Measurements from ENCODE around the gene SIX1.

Gene SIX1

DNA sequence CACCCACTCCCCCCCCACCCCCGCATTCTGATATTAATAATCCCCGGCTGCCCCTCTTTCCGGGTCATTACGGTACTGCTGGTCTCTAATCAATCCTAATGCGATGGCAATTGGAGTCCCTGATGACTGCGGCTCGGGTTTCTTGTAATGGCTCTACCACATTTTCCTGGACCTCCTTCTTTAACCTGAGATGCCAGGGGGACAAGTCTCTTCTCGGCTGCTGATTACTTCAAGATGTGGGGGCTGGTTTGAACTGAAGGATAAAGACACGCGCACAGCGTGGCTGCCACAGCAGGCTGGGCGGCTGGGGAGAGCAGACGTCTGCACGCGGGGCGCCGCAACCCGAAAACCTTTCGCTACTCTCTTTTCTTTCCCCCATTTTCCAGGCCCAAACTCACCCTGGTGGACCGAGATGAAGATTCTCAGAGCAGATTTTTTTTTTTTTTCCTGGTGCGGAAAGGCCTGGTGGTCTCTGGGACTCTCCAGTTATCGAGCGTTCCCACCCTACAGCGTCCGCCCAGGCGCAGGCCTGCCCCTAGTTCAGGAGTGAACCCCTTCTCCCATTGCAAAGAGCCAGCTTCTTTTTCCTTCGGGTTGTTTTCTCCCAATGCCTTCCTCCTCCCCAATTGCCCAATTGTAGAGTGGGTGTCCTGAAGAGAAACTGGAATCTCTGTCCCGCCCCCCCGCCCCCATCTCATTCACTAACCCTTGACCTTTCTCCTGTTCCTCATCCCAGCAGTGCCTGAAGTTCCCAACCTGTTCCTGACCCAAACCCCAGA, 6.0 kb upstream of the SIX1 start:
- DNase-seq (ENCODE audit: low read depth), result no peak

DNA sequence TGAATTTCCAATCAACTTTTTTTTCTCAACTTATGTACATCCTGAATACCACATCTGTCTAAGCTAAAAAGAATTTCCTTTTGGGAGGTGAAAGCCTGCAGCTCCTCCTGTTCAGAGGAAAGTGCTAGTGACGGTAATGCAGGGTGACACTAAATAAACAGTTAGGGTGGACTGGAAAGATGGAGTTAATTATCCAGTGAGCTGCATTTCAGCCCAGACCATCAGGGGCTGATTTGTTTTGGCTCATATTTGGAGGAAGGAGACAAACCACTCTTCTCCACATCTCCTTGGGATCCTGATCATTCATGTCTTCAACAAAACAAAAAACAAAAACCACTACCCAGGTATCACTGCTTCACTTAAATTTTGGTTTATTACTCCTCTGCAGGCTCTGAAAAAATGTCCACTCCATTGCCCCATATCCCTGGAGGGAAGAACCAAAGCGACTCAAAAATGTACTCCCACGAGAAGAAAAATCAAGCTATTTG, 5.1 kb upstream of the SIX1 start:
- DNase-seq (ENCODE audit: low read depth), result no peak

DNA sequence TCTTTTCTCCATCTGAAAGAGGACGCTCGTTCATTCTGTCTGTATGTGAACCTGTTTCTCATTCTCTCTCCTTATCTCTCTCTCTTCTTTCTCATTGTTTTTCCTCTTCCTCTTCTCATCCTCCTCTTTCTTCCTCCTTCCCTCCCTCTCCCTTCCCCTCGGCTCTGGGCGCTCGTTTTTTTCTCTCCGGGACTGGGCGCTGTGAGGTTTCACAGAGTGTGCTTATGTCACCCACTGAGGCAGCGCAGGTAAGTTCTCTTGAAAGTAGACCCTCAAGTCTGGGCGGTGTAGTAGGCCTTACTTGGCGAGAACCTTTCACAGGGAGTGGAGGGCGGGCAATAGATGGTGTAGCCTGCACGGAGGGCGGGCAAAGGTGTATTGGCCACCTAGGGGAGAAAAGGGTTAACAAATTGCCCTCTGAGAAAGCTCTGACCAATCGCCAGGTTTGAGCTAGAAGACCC, 4.5 kb upstream of the SIX1 start:
- no peak for DNase-seq (ENCODE audit: low read depth)

DNA sequence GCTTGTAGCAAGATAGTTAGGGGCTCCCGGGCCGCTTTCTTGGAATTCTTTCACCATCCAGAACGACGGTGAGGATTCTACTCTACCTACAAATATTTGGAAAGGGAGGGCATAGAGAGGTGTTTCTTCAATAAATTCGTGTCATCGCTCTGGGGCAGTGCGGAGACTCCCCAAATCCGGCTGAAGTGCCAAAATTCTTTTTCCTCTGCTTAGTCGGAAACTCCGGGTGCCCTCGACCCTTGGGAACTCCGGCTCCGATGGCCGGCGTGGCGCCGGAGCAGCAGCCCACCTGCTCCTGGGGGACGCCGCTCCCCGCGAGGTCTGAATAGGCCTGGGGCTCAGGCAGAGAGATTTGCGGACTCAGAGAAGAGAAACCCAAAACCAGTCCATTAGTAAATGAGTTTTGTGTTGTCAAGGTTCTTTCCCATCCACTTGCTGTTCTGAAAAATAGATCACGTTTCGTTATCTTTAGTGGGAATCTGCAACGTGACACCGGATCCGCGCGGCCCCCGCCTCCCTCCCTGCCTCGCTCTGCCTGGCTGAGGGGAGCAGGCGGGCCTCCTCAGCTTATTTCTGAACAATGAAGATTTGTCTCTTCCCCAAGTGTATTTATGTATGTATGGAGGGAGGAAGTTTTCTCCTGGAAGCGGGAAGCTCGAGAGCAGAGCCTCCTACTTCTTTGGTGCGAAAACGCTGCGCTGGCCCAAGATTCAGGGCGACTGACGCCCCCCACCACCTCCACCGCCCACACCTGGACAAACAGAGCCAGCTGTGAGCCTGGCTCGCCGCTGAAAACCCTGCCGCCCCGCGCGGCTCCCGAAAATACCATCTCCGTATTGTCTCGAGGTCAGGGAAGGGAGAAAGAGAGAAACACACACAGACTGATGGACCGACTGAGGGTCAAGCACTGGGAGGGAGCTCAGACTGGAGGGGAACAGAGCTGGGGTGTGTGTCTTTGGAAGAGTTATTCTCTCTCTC, 3.7 kb upstream of the SIX1 start:
- DNase-seq (ENCODE audit: low read depth), result no peak

DNA sequence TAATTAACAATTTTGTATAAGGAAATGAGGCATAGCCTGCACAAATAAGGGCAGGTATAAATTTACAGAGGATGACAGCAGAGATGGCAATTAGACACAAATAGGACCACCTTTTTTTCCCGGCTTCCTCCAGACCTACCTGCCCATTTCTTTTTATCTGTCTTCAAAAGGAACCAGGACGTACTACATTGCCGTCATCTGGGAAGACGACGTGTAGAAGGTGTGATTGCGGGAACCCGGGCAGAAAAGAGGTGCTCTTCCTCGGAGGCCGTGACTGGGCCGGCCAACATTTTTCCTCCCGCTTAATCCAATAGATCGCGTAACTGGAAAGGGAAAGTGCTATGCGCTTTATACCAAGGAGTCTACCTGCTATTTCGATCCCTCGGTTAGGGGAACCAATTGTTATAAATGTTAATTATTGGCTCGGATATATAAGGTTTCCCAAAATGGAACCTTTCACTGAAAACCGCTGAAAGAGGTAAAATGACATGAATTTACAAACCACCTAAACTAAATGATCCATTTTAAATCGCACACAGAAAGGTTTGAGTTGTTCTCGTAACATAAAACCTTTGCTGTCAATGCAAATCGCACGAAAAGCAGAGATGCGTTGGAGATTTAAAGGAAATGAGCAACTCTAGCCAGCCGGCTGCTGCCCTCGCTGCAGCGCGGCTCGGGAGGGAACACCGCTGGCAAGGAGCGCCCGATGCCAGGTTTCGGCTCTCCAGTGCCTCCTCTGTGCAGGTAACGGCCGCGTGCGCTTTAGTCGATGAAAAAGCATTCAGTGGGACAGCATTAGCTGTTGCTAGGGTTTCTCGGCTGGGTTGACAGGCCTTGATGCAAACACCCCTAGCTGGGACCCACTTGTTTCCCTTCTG, 2.8 kb upstream of the SIX1 start:
- no peak for DNase-seq (ENCODE audit: low read depth)

DNA sequence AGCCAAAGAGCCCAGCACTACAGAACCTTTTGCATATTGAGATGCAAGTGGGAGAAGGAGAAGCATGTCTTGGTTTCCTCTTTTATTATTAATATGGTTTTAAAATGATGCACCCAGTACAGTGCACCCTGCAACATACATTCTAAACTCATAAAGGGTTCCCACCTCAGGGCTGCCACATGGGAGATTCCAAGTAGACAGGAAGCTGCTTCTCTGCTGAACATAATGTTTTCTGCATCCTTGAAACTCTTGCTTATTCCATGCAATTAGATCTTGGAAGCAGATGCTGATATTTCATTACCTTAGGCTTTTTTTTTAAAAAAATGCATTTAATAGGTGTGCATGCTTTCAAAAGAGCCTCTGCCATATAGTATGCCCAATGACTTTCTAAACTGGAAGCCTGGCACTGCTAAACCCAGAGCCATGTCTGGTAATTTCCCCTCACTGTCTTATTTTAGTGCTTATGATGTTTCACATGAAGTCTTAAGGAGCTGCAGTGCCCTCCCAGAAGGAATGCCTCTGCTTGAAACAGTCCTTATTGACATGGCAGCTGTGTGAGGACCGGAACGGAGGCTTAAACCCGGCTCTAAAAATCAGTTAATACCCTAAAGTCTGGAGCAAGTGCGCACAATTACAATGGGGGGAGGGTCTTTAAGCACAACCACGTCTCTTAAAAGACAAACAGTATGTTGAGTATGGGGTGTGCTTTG, 2.0 kb upstream of the SIX1 start:
- DNase-seq (ENCODE audit: low read depth), result no peak

DNA sequence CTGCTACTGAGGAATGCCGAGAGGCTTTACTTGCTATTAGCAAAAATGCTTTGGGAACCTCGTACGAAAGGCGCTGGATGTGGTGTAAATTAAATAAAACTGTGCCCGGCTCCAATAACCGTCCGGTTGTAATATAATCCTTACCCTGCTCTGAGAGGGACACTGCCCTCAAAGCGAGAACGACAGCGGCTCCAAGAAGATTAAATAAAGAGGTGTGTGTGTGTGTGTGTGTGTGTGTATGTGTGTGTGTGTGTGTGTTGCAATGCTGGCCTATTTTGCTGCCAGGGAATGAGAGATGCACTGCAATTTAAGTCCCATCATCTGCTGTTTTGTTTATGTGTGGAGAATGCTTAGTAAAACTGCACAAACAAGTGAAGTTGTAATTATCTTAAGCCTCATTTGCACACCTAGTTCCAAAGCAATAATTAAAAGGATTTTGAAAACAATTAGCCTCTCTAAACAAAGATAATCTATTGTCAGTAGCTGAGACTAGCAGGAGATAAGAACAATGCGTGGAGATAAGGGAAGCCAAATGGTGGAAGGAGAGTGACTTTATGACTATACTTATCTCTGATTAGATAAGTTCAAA, 1.2 kb upstream of the SIX1 start:
- no peak for DNase-seq (ENCODE audit: low read depth)

DNA sequence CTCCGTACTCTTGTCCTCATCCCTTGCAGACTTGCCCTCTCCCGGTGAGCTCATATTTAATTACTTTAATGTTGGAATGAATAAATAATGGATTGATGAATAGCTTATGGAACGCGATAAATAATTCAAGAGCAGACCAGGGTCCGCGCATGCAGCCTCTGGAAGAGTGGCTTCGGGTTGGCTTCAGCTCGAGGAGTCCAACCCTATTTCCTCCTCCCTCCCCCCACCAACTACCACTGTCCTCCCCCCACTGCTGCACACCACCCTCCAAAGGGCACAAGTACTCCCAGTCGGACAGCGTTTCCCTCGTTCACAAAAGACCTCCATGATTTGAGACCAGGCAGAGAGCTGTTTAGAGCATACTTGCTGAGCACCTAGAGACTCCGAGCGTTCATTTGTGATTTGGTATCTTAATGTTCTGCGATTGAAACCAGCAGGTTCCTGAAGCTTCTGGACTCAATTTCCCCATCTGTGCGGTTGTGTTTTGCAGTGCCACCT, 647 bp upstream of the SIX1 start:
- no peak for DNase-seq (ENCODE audit: low read depth)

DNA sequence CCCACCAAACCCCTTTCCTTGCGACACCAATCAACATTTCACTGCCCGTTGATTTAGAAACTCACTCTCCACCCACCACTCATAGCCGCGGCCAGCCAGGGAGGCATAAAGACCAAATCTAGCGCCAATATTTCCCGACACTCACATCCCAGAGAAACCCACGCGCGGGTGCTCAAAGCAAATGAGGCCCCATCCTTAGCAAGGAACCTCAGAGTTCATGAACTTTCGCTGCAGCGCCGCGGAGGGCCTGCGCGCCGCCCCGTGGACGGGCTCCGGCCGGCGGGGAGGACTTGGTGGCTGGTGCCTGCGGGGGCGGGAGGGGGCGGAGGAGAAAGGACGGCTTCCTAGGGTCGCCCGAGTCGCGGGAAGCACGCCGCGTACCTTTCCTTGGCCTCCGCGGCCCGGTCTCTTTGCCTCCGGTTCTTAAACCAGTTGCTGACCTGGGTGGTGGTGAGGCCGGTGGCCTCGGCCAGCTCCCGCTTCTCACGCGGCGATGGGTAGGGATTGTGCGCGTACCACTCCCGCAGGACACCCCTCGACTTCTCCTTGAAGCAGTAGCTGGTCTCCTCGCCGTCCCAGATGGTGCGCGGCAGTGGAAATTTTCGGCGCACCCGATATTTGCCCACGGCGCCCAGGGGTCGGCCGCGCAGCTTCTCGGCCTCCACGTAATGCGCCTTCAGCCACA, 886 bp downstream of the SIX1 start:
- no peak for DNase-seq (ENCODE audit: low read depth)

DNA sequence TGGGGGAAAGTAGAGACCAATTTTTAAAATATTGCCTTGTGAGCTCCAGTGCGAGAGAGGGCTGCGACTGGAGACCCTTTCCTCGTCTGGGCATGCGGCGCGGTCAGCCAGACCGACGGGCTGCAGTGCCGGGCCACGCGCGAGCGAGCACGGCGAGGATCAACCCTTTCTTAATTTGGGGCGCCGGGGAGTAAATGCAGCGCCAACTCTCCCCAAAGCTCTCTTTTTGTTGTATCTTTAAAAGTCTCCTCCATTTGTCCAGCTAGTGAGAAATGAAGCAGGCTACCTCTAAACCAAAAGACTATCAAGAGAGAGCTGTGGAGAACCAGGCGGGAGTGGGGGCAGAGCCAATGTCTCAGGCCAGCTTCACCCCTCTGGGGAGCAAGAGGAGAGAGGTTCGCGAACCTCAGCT, 1.4 kb downstream of the SIX1 start:
- DNase-seq (ENCODE audit: low read depth), result no peak

DNA sequence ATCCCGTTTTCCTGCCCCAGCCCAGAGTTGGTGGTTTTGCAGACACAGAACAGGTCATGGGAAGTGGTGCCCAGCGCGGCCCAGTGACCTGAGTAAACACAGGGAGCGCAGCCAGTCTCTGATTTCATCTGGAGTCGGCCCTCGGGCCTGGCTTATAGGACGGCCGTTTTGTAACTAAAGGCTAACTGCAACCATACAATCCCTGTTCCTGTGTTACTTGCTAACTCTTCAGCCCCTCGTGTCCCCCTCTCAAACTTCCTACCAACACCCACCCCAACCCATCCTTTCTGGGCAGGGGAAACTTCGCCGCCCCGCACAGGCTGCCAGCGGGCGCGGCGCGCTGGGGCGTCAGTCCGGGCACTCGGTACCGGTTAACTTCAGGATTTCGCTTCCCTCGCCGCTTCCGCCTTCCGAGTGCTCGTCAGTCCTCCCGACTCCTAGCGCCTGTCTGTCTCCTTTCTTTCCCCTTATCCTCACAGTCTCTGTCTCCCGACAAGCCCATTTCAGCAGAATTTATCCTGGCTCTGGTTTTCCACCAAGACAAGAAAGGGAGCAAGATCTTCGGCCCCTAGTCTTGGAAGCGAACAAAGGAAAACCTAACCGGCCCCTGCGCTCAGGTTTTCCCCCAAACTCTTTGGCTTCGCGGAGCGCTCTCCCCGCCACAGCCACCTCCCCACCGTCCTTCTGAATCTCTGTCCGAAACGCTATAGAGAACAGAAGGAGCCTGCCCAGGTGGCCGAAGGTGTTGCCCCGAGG, 2.0 kb downstream of the SIX1 start:
- no peak for DNase-seq (ENCODE audit: low read depth)

DNA sequence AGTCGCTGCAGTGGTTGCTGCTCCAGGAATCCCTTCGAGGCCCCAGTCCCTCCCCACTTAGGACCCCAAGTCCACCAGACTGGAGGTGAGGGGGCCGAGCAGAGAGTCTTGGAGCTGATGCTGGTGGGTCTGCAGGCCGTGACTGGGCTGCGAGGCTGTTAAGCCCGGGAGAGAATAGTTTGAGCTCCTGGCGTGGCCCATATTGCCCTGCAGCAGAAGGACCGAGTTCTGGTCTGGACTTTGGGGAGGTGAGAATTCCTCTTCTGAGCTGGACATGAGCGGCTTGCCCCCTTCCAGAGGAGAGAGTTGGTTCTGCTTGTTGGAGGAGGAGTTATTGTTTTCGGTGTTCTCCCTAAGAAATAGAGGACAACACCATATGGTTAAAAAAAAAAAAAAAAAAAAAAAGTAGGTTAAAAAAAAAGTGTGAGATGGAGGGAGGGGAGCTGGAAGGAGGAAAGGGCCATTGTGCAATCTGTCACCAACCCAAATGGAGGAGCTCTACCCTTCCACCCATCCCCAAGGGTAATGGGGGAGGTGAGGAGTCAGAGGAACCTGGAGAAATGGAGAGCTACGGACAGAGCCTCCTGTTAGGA, 3.0 kb downstream of the SIX1 start:
- no peak for DNase-seq (ENCODE audit: low read depth)

DNA sequence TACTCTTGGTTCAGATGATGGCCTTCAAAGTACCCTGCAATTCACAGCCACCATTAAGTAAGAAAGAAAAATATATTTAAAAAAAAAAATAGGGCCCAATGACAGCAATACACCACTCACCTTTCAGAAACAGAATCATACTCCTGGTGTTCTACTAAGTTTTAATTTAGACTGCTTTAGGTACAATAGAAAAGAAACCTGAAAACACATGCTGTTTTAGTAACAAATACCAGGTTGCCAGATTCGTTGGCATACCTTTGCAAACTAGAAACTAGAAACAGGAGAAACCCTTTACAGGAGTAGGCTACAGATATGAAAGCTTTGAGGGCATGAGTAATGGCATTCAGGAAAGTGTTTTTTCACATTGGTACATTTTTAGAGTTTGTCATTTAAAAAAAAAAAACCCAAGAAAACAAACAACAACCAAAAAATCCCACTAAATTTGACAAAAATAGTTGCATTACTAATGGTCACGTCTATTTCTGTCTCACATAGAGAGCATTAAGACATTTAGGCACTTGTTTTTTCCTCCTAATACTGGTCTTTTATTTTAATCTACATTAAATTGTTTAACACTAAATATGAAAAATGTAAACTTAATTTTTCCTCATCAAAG, 4.0 kb downstream of the SIX1 start:
- no peak for DNase-seq (ENCODE audit: low read depth)

DNA sequence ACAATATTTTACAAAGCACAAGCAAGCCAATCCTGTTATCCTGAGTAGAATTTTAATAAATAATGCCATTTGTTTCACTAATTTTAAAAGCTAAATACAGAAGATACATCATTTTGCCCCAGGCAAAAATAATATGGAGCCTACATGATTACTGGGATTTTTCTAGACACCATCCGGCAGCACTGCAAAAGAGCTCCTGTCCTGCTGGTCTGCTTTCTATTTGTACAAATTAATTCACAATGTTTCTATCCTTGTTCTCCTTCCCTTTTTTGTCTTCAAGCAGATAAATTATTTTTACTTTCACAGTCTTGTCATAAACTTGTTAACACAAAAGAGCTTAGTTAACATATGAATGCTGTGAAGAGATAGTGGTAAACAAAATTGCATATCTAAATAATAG, 4.6 kb downstream of the SIX1 start:
- no peak for DNase-seq (ENCODE audit: low read depth)

DNA sequence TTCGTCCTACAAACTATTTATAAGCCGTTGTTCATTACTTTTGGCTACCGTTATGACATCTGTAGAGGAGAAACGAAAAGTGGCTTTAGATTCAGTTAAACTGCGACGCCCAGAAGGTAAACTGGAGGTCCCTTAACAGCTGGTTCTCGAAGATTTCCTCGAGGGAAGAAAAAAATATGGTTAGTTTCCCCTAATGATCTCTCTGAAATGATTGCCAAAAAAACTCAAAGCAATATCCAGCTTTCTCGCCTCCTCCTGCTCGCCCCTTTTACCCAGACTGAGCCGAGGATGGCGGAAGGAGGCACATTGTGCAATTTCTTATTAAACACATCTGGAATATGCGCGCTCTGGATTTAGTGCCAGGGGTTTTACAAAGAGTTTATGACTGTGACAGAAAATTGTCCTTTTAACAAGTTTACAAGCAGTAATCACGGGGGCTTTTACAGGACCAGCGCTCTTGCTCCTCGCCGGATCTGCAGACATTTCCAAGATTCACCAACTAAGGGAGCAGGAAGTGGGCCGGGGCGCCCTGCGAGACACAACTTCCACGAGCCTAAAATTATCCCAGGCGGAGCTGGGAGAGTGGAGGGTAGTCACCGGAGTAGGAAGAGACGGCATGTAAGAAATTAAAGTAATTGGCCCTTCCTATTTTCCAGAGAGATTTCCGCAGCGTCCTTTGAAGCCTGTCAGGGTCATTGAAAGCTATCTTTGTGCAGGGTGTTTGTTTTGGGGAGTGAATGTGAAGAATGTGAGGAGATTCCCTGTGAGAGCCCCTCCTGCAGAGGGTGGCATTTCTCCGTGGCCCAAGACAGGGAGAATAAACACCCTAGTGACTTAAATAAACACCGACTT, 5.6 kb downstream of the SIX1 start:
- DNase-seq (ENCODE audit: low read depth), result no peak

DNA sequence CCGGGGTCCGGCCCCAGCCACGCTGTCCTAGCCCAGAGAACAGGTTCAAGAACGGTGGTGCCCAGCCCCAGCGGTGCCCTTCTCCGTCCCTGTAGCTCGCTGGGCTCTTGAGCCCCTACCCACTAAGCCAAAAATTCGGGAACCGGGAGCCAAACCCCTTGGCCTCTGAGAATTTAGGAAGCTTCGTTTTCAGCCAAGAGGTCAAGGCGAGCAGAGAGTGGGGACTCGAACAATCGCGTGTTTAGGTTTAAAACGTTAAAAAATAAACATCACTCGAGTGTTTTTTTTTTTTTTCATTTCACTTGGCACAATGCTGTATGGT, 6.2 kb downstream of the SIX1 start:
- DNase-seq (ENCODE audit: low read depth), result no peak

DNA sequence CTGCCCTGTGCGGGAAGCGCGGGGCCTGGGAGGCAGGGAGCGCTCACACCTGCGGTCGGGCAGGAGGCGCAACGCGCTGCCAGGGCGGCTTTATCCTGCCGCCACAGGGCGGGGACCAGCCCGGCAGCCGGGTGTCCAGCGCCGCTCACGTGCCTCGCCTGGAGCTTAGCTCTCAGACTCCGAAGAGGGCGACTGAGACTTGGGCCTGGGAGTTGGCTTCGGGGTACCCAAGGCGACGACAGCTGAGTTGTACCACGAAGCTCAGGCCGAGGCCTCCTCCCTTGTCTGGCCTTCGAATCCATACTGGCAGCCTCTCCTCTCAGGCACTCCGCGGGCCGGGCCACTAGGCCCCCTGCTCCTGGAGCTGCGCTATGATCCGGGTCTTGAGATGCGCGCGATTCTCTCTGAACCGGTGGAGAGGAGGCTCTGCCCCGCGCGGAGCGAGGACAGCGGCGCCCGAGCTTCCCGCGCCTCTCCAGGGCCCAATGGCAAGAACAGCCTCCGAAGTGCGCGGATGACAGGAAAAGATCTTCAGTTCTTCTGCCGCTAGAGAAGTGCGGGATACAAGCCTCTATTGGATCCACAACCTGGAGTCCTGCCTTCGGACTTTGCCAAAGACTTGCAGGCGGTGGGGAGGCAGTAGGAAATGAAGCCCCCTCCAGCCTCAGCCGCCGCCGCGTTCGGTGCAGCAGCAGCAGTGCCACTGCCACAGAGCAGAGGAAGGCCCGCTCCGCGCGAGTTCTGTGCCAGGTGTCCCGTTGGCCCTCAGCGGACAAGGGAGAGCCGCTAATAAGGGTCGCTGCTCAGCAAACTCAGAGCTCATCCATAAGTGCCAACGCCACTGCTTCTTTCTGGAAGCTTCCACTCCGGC, 6.8 kb downstream of the SIX1 start:
- no peak for DNase-seq (ENCODE audit: low read depth)

Data from stimulated activated CD8-positive, alpha-beta memory T cell treated with anti-CD3 and anti-CD28 coated beads, Interleukin-15, amount 100 ng/mL, for 24 hours (primary cell).